Omental fat pad (tissue), 4 donors: ENCODE data around the gene CNTNAP2. TPM values are rescaled to one million over a fixed set of nuclear protein-coding genes. Genes with fewer than 3 reads are reported as not detected.

Experiments used
- ATAC-seq: fragments of 150-250 bp; one replicate; pipeline ENCODE4 v1.9.1; 2016; ENCODE audit warnings: mild to moderate bottlenecking, moderate library complexity; ENCODE audit not compliant: low FRiP score
- DNase-seq: peaks from one replicate; pipeline ENCODE4 v3.0.0-alpha.2; 2019; ENCODE audit warnings: low spot score
- CTCF ChIP-seq, 3 donors: fragments of 450-650 bp; IDR thresholded peaks; one replicate each; pipeline ENCODE4 v1.5.1; 2016 to 2017; ENCODE audit warnings: antibody characterized with exemption in 3 of 3, mild to moderate bottlenecking in 3 of 3, moderate library complexity in 2 of 3
- total RNA-seq, 4 donors: library from RNA; depleted of rRNA; stranded (reverse); fragments of >200 nt; gene quantifications; one replicate each; pipeline ENCODE4 v1.1.0, GENCODE V29; 2016

Gene CNTNAP2
- total RNA-seq, 4 donors from 2014 or later = 0.38 to 1.5 (median 1.1) TPM; not detected in 1

- DNase-seq (no peak), ATAC-seq (no peak)
- TF ChIP-seq CTCF (IDR thresholded peaks at IDR 0.05) = no peak
Measured at GRCh38 chr7:148163246-148163645, 2046.6 kb downstream of the CNTNAP2 start.

- DNase-seq (no peak), ATAC-seq (no peak)
- no peak for TF ChIP-seq CTCF (IDR thresholded peaks at IDR 0.05)
Measured at GRCh38 chr7:148172920-148173319, 2056.3 kb downstream of the CNTNAP2 start.

DNA sequence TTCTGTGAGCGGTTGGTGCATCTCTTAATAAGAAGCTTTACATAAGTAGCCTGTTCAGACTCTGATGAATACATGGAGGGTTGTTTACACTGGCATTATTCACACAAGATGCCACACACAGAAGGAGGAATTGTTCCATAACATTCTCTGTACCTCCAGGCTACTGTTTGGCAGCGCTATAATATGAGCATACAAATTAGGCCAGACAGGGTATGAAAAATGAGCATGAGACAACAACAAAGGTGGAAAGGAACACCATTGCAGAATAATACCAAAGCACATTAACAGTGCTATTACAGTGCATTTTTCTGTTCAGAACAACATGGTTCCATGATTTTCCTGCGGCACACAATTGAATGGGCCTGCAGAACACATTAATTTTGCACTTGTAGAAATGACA lies 2056.8 kb downstream of the CNTNAP2 start:
- DNase-seq (no peak), ATAC-seq (no peak)
- no peak for TF ChIP-seq CTCF (IDR thresholded peaks at IDR 0.05)

- ATAC-seq = no peak
- no peak for DNase-seq
- TF ChIP-seq CTCF (IDR thresholded peaks at IDR 0.05) = no peak
Measured at GRCh38 chr7:148174376-148174775, 2057.8 kb downstream of the CNTNAP2 start.

DNA sequence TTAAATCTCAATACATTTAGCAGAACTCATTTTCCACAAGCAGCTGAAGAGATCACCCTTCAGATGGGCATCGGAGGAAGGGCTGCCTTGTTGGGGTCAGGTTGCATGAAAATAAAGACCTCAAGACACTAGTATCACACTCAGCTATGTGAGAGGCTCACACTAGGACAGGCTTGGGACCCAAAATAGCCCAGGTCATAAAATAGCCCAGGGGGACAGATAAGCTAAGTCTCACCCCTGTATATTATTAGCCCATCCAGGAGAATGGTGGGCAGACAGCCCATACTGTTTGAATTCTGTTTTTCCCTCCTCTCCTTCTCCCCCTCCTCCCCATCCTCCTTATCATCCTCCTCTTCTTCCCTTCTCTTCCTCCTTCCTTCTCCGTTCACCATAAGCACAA lies 2058.9 kb downstream of the CNTNAP2 start:
- no peak for TF ChIP-seq CTCF (IDR thresholded peaks at IDR 0.05)
- no peak for ATAC-seq
- no peak for DNase-seq

DNA sequence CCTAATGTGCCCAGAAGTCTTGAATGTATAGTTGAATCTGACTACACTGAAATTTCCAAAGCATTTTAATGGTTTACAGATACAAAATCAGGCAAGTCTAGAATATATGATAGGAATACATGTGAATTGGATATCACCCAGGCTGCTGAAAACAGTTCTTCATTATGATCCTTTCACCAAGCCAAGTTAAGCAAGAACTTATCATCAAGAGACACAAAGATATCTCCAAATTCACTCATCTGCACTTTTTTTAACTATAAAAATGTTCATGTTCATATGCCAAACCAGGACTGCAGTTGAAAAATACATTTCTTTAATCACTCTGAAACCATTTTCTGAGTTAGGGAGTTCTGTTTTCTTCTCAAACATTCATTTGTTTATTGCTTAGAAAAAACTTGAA lies 2061.4 kb downstream of the CNTNAP2 start:
- ATAC-seq (no peak), DNase-seq (no peak)
- no peak for TF ChIP-seq CTCF (IDR thresholded peaks at IDR 0.05)

DNA sequence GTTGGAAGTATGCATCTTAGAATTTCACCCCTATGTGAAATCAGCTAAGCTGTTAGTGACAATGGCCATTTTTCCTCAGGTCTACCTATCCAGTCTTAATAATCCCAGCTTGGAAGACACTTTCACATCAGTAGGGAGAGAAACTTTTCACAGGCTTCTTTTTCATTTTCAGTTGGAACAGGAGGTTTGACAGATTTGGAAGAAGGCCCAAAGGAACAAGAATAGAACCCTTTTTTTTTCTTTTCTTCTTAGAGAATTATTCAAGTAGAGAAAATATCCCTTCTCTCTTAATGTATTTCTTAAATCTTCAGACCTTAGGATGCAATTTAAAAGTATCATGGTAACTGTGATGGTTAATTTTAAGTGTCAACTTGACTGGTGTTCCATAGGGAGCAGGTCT lies 2063.5 kb downstream of the CNTNAP2 start:
- ATAC-seq (no peak), DNase-seq (no peak)
- no peak for TF ChIP-seq CTCF (IDR thresholded peaks at IDR 0.05)
